Measurements from ENCODE around the gene MED19.
A peak's percentile ranks its signal among the peaks of the same experiment; 100 is the strongest.
"Not testable (repeated sequence)": the region's sequence is repeated elsewhere in the genome, so short reads cannot be mapped to it uniquely, and the experiment has no call there.

Gene MED19, protein sequence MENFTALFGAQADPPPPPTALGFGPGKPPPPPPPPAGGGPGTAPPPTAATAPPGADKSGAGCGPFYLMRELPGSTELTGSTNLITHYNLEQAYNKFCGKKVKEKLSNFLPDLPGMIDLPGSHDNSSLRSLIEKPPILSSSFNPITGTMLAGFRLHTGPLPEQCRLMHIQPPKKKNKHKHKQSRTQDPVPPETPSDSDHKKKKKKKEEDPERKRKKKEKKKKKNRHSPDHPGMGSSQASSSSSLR

GRCh38 chr11:57711414-57712255, at the start of gene MED19:
TSS of gene MED19 (minus strand) at chr11:57712215. CDS start at chr11:57712179, 36 bp downstream.
- DNase-seq = peak; percentile 84

GRCh38 chr11:57758174-57758573, 46.2 kb upstream of the MED19 start:
- no peak for DNase-seq

DNA sequence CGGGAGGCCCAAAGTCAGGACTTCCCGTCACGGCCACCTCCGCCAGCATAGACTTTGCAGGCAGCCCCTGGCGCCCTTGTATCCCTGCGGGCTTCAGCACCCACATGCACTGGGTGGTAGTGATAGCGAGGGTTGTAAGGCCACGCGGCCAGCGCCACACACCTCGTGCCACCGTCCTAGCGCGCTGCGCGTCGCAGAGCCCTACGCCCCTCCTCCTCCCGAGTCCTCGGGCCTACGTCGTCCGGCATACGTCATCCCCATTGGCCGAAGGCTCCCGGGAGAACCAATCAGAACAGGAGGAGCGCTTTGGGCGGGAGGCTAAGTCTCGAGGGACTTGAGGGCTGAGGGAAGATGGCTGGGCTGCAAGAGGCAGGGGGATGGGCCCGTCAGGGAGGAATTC, 40.9 kb upstream of the MED19 start:
- no peak for DNase-seq

DNA sequence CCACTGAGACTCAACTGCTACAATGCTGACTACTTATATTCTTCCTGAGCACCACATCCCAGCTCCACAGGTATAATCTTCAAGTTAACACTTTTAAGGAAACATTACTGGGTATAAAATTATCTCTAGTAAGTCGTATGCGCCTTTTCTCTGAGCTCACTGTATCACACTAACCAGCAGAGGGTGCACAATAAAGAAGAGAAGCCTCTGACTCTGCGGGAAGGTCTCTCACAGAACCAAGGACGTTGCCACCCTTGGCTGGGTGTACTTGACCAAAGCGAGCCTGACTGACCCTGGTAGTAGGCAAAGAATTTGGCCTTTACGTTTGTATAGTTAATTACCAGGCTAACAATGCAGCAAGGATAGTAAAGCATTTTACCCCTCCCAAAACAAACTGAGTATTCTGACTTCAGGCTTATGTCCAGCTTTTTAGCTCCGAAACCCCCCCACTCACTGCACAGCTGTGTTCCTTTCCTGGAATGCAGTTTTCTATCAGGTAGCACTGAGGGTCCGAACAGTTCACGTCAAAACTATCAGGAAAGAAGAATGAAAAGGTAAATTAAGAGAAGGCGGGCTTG, 39.8 kb upstream of the MED19 start, which contains the start of gene BTBD18:
BTBD18 (minus strand) TSS at position 144 of the 578 bp plus-strand sequence. CDS start 631 bp downstream, outside the sequence.
- DNase-seq = no peak

- no peak for DNase-seq
Measured at GRCh38 chr11:57751176-57751575, 39.2 kb upstream of the MED19 start.

GRCh38 chr11:57746920-57747319, 34.9 kb upstream of the MED19 start:
- DNase-seq = no peak

DNA sequence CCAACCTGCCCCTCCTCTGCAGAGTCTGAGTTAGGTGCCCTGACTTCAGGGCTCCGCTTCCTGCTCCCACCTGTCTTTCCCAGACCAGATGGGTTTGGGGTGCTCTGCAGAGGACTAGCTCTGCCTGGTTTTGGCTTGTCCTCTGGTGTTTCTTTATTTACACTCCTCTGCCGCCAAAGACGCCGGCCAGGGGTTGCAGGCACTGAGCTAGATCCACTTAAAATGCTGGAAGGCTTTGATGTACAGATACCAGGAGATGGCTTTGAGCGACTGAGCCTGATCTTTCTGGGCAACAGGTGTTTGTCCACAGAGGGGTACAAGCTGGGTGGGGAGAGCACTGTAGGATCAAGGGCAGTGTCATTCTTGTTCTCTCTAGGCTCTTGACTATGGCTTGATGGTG, 33.2 kb upstream of the MED19 start:
- no peak for DNase-seq

- DNase-seq = no peak
Measured at GRCh38 chr11:57744357-57744756, 32.3 kb upstream of the MED19 start.

GRCh38 chr11:57742087-57742452, 30.1 kb upstream of the MED19 start:
- DNase-seq = no peak

DNA sequence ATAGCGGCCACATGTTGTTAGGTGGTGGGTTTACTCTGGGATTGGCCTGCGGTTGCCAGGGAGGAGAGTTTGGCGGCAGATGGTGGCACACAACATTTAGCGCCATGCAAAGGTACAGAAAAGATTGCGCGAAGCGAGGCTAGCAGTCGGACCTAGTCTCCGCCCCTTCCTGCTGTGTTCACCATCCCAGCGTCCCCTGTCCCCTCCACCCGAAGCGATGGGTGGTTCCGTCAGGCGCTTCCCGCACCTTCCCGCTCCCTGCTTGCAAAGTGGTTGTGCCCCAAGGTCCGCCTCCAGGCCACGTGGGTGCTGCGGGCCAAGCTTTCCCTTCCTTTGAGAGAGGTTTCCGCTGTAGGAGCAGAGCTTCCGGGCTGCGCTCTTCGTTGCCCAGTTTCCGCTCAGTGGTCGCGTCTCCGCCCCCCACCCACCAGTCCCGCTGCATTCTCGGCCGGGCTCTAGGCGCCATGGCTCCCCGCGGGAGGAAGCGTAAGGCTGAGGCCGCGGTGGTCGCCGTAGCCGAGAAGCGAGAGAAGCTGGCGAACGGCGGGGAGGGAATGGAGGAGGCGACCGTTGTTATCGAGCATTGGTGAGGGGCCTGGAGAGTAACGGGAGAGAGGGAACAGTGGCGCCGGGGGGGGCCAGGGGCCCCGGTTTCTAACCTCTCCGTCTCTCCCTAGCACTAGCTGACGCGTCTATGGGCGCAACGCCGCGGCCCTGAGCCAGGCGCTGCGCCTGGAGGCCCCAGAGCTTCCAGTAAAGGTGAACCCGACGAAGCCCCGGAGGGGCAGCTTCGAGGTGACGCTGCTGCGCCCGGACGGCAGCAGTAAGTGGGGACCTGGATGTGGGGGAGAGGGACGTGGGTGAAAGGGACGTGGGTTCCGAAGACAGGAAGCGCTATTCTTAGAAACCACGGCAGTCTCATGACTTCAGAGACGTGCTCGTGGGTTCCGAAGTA, 29.4 kb upstream of the MED19 start, which contains the start of gene SELENOH:
SELENOH (plus strand) TSS at position 360 of the 955 bp plus-strand sequence; CDS start at position 465, 105 bp downstream.
- peak; percentile 98 for DNase-seq

DNA sequence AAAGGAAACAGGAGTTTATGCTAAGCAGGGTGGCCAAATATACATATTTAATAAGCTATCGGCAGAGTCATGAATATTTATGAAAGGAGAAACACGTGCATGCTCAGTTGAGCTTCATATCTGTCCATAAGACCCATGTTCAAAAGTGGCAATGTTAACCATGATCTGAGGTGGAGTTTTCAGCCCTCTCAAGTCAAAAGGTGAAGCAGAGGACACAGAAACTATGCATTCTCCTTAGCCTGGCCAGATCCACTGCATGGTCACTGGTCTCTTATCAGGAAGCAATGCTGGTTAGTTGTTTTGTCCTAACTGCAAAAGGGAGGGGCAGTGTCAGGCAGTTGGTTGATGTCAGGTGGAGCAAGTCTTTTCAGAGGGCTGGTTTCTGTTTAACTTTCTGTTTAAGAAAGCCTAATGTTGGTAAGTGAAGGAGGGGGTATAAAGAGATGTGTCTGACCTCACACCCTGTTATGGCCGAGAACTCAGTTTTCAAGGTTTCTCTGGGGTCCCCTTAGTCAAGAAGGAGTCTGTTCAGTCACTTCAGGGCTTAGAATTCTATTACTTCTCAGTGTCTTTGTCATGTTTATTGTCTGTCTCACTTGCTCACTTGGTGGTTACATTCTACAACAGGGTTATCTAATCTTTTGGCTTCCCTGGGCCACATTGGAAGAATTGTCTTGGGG, 23.7 kb upstream of the MED19 start:
- no peak for DNase-seq

GRCh38 chr11:57732661-57733060, 20.6 kb upstream of the MED19 start:
- no peak for DNase-seq

DNA sequence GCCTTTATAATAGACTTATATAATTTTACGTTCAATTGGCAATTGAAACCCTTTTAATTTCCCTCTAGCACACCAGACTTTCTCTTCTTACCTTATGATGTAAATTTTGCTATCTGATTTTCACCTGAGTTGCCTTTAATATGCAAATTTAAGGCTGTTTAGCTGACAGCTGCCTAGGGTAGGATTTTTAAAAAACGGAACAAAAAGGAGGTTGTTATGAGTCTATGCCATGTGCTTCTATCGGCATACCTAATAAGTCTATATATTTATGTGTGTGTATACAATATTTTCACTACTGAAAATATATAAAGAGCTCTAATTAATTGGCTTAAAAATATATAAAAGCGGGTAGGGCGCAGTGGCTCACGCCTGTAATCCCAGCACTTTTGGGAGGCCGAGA, 17.5 kb upstream of the MED19 start:
- no peak for DNase-seq

DNA sequence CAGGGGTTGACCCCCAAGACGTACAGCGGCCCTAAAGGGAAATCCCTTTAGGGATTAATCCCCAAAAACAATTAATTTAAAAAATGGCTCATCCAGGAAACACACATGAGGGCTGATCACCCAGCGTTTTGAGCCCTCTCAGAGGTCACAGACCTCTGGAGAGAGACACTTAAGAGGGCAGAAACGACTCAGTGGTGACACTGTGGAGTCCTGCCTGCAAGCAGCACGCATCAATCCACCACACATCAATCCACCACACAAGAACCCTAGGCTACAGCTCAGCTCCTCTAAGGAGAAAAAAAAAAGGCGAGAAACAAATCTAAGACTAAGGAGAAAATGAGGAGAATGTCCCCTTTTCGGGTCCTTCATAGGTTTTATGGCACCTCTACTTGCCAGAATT, 16.8 kb upstream of the MED19 start:
- no peak for DNase-seq

DNA sequence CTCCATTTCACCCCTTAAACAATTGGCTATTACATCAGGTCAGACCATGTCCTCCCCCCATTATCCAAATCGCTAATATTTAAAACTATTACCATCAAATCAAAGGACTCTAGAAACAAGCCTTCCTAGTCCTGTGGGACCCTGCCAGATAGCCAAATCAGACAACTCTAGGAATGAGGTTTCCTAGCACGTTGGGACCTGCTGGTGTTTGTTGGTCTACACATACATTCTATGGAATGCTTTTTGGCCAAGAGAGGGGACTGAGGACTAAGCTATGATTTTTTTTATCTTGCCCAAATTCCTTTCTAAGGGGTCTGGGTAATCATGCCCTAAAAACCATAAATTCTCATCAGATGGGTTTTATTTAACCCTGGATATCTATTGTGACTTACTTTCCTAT, 15.2 kb upstream of the MED19 start:
- DNase-seq = no peak

DNA sequence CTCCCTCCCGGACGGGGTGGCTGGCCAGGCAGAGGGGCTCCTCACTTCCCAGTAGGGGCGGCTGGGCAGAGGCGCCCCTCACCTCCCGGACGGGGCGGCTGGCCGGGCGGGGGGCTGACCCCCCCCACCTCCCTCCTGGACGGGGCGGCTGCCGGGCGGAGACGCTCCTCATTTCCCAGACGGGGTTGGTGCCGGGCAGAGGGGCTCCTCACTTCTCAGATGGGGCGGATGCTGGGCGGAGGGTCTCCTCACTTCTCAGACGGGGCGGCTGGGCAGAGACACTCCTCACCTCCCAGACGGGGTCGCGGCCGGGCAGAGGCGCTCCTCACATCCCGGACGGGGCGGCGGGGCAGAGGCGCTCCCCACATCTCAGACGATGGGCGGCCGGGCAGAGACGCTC, 4.7 kb upstream of the MED19 start:
- DNase-seq = not testable (repeated sequence)

DNA sequence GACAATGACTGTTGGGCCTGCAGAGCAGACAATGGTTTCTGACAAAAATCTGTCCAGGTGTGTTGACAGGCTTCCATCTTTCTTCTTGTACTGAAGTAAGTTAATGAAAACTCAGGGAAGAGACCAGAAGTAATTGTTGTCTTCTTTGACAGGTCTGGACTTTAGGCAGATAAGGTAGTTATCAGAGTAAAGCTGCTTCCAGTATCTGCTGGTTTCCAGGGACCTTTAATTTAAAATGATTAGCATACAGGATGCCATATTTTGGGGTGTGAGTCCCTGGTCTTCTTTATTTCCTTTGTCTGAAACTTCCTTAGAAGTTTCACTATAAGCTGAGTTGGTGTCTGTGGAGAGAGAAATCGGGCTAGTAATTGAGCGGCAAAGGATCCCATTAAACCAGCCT, 1.8 kb upstream of the MED19 start:
- DNase-seq = no peak

DNA sequence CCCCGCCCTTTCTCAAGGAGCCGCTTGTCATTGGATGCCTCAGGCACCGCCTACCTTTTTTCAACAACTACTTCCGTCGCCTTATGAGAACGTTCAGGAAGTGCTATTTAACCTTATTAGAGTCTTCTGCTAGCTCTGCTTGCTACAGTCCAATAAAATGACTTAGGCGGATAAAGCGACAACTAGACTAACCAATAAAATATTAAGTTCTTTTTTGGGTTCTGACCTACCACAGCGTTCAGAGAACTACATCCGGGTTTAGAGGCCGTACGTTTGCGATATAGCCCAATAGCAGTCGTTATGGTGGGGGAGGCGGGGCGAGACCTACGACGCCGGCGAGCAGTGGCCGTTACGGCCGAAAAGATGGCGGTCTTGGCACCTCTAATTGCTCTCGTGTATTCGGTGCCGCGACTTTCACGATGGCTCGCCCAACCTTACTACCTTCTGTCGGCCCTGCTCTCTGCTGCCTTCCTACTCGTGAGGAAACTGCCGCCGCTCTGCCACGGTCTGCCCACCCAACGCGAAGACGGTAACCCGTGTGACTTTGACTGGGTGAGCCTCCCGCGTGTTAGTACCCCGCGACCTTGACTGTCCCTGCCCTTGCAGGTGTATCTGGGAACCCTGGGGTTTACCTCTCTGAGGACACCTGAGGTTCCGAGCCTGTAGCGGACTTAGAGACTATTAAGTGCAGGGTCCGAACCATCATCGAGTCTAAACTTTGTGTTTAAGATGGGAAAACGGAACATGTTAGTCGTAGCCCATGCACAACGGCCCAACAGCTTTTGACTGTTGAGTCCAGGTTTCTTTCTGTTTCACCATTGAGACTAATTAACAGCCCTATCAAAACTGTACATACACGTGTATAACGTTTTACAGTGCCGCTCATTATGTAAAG, 488 bp upstream of the MED19 start, which contains the start of gene TMX2:
TMX2 (plus strand) TSS at position 338 of the 895 bp plus-strand sequence; CDS start at position 364, 26 bp downstream.
- DNase-seq = peak; percentile 92

- no peak for DNase-seq
Measured at GRCh38 chr11:57709802-57710367, 2.1 kb downstream of the MED19 start.

DNA sequence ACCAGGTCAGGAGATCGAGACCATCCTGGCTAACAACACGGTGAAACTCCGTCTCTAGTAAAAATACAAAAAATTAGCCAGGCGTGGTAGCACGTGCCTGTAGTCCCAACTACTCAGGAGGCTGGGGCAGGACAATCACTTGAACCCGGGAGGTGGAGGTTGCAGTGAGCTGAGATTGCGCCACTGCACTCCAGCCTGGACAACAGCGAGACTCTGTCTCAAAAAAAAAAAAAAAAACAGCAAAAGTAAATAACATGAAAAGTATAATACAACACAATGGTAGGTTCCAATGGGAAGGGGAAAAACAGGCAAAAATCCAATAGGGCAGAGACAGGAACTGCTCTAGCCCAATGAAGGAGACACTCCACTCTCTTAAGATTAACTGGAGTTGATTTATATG, 6.6 kb downstream of the MED19 start:
- not testable (repeated sequence) for DNase-seq
